GM12874 (cell line): ENCODE results near the gene ASB16.

Experiments
- TF ChIP-seq, protein P1 (sequence below): IDR thresholded peaks from 2 replicates; pipeline ENCODE4 v1.5.1; 2011; ENCODE audit warnings: low read depth, mild to moderate bottlenecking, control low read depth, low read length, moderate library complexity; ENCODE audit not compliant: insufficient read depth

Gene ASB16, protein sequence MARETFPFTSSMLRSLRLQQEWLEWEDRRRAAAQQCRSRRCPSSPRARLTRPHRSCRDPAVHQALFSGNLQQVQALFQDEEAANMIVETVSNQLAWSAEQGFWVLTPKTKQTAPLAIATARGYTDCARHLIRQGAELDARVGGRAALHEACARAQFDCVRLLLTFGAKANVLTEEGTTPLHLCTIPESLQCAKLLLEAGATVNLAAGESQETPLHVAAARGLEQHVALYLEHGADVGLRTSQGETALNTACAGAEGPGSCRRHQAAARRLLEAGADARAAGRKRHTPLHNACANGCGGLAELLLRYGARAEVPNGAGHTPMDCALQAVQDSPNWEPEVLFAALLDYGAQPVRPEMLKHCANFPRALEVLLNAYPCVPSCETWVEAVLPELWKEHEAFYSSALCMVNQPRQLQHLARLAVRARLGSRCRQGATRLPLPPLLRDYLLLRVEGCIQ

DNA sequence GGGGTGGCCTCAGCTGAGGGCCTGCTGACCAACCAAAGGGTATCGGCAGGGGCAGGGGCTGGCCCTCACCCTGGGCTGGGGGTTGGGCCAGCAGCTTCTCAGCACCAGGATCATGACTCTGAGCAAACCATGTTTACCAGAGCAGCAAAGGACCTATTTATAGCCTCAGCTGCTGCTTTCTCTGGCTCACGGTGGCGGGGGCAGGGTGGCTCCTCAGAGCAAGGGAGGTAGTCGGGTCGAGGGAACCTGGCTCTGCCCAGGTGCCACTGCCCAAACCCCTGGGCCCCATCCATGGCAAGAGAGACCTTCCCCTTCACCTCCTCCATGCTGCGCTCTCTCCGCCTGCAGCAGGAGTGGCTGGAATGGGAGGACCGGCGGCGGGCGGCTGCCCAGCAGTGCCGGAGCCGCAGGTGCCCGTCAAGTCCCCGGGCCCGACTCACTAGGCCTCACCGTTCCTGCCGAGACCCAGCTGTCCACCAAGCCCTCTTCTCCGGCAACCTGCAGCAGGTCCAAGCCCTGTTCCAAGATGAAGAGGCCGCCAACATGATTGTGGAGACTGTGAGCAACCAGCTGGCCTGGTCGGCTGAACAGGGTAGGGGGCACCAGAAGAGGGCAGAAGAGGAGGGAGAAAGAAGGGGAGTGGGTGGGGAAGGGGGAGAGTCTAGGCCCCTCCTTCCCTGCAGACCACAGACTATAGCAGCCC, at the start of gene ASB16:
ASB16 (plus strand) TSS at position 206 of the 703 bp plus-strand sequence; CDS start at position 292, 86 bp downstream.
- TF ChIP-seq, protein P1, sequence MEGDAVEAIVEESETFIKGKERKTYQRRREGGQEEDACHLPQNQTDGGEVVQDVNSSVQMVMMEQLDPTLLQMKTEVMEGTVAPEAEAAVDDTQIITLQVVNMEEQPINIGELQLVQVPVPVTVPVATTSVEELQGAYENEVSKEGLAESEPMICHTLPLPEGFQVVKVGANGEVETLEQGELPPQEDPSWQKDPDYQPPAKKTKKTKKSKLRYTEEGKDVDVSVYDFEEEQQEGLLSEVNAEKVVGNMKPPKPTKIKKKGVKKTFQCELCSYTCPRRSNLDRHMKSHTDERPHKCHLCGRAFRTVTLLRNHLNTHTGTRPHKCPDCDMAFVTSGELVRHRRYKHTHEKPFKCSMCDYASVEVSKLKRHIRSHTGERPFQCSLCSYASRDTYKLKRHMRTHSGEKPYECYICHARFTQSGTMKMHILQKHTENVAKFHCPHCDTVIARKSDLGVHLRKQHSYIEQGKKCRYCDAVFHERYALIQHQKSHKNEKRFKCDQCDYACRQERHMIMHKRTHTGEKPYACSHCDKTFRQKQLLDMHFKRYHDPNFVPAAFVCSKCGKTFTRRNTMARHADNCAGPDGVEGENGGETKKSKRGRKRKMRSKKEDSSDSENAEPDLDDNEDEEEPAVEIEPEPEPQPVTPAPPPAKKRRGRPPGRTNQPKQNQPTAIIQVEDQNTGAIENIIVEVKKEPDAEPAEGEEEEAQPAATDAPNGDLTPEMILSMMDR = no peak

DNA sequence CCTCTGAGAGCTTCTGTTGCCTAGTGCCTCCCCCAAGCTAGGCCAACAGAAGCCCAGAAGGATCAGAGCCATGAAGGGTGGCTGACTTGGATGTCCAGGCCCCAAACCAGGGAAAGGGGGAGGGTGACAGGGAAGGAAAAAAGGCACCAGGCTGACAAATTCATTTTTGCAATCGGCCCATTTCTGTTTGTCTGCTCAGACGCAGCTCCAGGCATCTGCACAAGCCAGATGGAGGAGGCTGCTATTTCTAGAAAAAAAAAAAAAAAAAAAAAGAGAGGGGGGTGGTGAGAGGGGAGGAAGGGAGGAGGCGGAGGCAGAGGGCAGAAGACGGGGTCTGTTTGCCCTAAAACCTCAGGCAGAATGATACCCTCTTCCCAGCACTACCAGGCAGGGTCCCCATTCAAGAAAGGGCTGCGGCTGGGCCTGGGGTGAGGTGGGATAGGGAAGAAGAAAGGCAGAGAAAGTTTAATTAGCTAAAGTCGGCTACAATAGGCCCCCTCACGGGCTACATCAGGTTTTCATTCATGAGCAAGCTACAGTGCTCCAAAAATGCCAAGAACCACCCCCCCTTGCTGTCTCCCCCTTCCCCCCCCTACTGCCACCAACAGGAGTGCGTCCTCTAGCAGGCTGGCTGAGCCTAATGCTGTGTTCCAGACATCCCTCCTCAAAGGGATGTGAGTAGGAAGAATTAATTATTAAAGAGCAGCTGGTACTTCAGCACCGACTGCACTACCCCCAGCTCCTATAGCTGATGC, 49.5 kb upstream of the ASB16 start:
- TF ChIP-seq, protein P1 = no peak

DNA sequence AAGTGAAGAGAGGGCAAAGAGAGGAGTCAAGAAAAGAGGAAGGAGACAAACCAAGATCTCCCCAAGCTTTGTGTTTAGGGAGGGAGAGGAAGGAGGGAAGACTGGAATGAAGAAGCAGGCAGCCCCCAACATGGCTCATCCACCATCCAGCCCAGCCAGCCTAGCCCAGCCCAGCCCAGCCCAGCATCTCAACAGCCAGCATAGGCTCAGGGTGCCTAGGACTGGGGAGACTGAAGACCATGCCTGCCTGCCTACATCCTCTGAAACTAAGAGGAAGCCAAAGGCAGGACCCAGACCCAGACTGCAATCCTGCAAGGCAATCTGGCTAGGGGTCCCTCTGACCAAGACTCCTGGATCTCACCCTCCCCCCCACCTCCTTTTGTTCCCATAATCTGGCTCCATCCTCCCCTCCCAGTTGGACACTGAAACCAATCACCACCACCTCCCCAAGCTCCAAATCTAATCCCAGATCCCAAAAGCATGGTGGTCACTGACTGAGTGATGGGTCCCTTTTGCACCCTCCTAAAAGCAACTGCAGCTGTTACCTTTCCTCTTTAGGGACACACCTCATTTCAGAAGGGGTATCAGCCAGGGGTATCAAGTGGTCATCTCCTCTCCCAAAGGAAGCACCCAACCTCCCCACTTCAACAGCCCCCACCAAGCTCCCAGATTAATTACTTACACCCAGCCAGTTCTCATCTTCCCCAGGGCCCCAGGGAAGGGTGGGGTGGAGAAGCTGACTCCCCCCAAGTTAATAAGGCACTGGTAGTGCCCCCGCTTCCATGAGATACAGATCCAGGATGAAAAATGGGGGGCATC, 48.3 kb upstream of the ASB16 start:
- TF ChIP-seq, protein P1 = no peak

DNA sequence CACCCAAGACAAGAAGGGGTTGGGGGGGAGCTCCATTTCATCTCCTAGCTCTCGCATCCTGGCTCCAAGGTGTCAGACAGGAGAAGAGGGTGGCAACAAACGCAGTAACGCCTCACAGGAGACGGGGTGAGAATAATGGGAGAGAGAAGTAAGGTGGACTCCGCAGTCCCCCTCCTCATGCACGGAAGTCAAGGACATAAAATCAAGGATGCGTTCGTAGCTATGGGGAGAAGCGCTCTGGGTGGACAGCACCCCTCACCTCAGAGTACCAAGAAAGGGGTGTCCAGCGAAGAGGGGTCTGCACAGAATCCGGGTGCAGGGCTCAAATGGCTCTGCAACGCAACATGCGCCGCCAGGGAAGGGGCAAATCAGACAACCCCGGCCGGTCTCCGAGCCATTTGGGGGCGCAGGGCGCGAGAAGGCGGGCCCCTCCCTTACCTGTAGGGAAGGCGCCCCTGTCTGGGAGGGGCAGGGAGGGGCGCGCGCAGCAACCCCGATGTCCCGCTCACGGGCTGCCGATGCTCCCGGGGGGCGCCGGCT, 47.6 kb upstream of the ASB16 start:
- TF ChIP-seq, protein P1 = no peak

DNA sequence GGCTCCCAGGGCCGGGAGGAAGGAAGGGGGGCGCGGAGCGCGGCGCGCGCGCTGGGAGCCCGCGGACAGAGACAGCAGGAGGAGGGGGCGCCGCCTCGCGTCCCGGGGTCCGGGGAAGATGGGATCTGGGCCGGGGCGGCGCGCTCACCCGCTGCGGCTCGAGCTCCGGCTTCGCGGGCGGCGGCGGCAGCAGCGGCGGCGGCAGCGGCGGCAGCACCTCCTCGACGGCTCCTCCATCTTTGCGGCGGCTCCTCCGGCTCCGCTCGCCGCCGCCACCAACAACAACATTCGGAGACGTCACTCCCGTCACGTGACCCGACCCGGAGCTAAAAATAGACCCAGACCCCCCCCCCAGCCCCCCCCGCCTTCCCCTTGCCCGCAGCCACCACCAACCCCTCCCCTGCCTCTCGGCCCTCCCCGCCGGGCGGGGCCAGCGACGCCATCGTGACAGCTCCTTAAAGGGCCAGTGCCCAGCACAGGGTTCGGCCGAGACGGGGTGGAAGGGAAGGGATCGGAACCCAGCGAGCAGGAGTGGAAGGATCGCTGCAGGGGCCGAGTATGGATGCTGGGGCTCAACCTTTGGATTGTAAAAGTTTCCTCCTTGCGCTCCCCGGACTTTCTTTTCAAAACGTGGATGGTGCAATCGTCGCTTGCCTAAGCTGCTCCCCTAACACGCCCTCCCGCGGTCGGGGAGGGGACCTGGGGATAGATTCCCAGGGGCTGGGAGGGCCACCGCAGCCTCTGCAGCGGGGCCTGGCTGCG, 47.0 kb upstream of the ASB16 start, which contains the start of gene HDAC5:
HDAC5 (minus strand) TSS at position 286 of the 762 bp plus-strand sequence. CDS start 6,126 bp downstream, outside the sequence.
- TF ChIP-seq, protein P1 = peak; percentile 72

DNA sequence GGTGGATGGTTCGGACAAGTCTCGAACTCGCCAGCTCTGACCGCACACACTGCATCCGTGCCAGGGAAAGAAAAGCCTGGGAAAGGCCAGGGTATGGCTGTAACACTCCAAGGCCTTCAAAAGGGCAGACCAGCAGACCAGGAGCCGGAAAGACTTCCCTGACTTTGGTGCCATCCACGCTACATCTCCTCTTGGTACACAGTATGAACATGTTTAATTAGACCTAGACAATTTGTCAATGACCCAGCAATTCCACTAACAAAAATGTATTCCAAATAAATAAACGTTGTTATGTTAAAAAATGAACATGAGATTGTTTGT, 46.4 kb upstream of the ASB16 start:
- TF ChIP-seq, protein P1 = no peak
